Neural progenitor cell (in vitro differentiated cells): ENCODE results near the gene ITGB3. TPM values are rescaled to one million over a fixed set of nuclear protein-coding genes. Genes with fewer than 3 reads are reported as not detected.

Source experiments
- DNase-seq: peaks from one replicate; pipeline ENCODE4 v3.0.0-alpha.2; 2016; ENCODE audit warnings: low spot score
- H2AFZ ChIP-seq: fragments of 200-600 bp; sonication (generic); replicated peaks from 2 replicates; pipeline ENCODE4 v1.6.1; 2016; ENCODE audit warnings: antibody characterized with exemption
- H3F3A ChIP-seq: fragments of 200-600 bp; sonication (generic); 2 replicates; pipeline ENCODE4 v1.6.1; 2016; ENCODE audit warnings: antibody characterized with exemption, low read depth
- H3K27ac ChIP-seq: fragments of 200-600 bp; sonication (generic); 2 replicates; pipeline ENCODE4 v1.5.1; 2016; ENCODE audit warnings: mild to moderate bottlenecking
- H3K27me3 ChIP-seq: fragments of 200-600 bp; sonication (generic); 2 replicates; pipeline ENCODE4 v1.6.1; 2016; ENCODE audit warnings: mild to moderate bottlenecking, moderate library complexity
- H3K36me3 ChIP-seq: fragments of 200-600 bp; sonication (generic); 2 replicates; pipeline ENCODE4 v1.5.1; 2016
- H3K4me1 ChIP-seq: fragments of 200-600 bp; sonication (generic); 2 replicates; pipeline ENCODE4 v1.6.1; 2016; ENCODE audit warnings: mixed run types
- H3K4me2 ChIP-seq: fragments of 200-600 bp; sonication (generic); 2 replicates; pipeline ENCODE4 v1.6.1; 2016
- H3K4me3 ChIP-seq: fragments of 200-600 bp; sonication (generic); 2 replicates; pipeline ENCODE4 v1.5.1; 2016
- H3K79me2 ChIP-seq: fragments of 200-600 bp; sonication (generic); 2 replicates; pipeline ENCODE4 v1.6.1; 2016; ENCODE audit warnings: low read depth
- H3K9ac ChIP-seq: fragments of 200-600 bp; sonication (generic); 2 replicates; pipeline ENCODE4 v1.6.1; 2016
- H3K9me3 ChIP-seq: fragments of 200-600 bp; sonication (generic); 2 replicates; pipeline ENCODE4 v1.5.1; 2016; ENCODE audit warnings: low read depth
- H4K20me1 ChIP-seq: fragments of 200-600 bp; sonication (generic); 2 replicates; pipeline ENCODE4 v1.6.1; 2016; ENCODE audit warnings: low read depth
- H3K27ac Mint-ChIP-seq: 3 replicates; pipeline ENCODE4 v1.8.0; 2021; ENCODE audit warnings: mixed read lengths
- H3K27me3 Mint-ChIP-seq: 2 replicates; pipeline ENCODE4 v1.8.0; 2022; ENCODE audit warnings: low read depth, mild to moderate bottlenecking, inconsistent platforms, moderate library complexity, mixed read lengths; ENCODE audit not compliant: insufficient read depth
- H3K36me3 Mint-ChIP-seq: 3 replicates; pipeline ENCODE4 v1.8.0; 2021; ENCODE audit warnings: mixed read lengths
- H3K4me1 Mint-ChIP-seq: 3 replicates; pipeline ENCODE4 v1.8.0; 2021; ENCODE audit warnings: mixed read lengths
- H3K4me3 Mint-ChIP-seq: 3 replicates; pipeline ENCODE4 v1.8.0; 2021; ENCODE audit warnings: mild to moderate bottlenecking, moderate library complexity, mixed read lengths
- H3K9me3 Mint-ChIP-seq: 3 replicates; pipeline ENCODE4 v1.8.0; 2020; ENCODE audit warnings: mixed read lengths
- CTCF ChIP-seq: fragments of 200-600 bp; sonication (generic); IDR thresholded peaks from 2 replicates; pipeline ENCODE4 v1.5.1; 2017; ENCODE audit warnings: antibody characterized with exemption, mild to moderate bottlenecking
- small RNA-seq: library from RNA; depleted of rRNA; stranded (forward); fragments of <200 nt; gene quantifications from one replicate; pipeline ENCODE3, GENCODE V24; 2015
- total RNA-seq: library from RNA; depleted of rRNA; stranded (reverse); fragments of >200 nt; gene quantifications from 2 replicates; pipeline ENCODE4 v1.2.3, GENCODE V29; 2015; ENCODE audit warnings: low replicate concordance

ITGB3 gene
- total RNA-seq, 1 donor from 2014 or later, result 0.47 TPM

- H3K9me3 ChIP-seq, result no peaks in the 10 kb centered on the region
- H3K4me3 ChIP-seq, result no peak overlapping the region
- H3K9me3 Mint-ChIP-seq, result peaks cover 17% of the 10 kb centered on the region
- no peaks in the 10 kb centered on the region for H3K79me2 ChIP-seq
- no peaks in the 10 kb centered on the region for H3F3A ChIP-seq
- H3K4me1 Mint-ChIP-seq, result no peaks in the 10 kb centered on the region
- H4K20me1 ChIP-seq, result no peaks in the 10 kb centered on the region
- no peak overlapping the region for H3K4me3 Mint-ChIP-seq
- TF ChIP-seq CTCF, result no peak
- H3K27me3 Mint-ChIP-seq, result peaks cover under 1% of the 10 kb centered on the region
- H3K4me2 ChIP-seq, result no peak overlapping the region
- H3K4me1 ChIP-seq, result no peaks in the 10 kb centered on the region
- no peak overlapping the region for H3K27ac Mint-ChIP-seq
- H2AFZ ChIP-seq, result no peak overlapping the region
- no peaks in the 10 kb centered on the region for H3K36me3 ChIP-seq
- no peak overlapping the region for H3K27ac ChIP-seq
- H3K36me3 Mint-ChIP-seq, result peaks cover 4% of the 10 kb centered on the region
- H3K9ac ChIP-seq, result no peak overlapping the region
- no peaks in the 10 kb centered on the region for H3K27me3 ChIP-seq
- no peak for DNase-seq
Observed at GRCh38 chr17:47358652-47359051, 105.0 kb downstream of the ITGB3 start.

Small RNAs within 50 kb of the gene (small RNA-seq; reads per million reads assigned to genes)
- not detected for gene RNU7-186P

Other genes with a start within 250 kb of the ITGB3 start
- 104 and 167 TPM in 2 replicates for gene CDC27, start 64.5 kb upstream of the ITGB3 start, total RNA-seq
- gene MYL4, start 44.5 kb upstream of the ITGB3 start, total RNA-seq, result 0.37 and 0.93 TPM in 2 replicates
- gene EFCAB13, start 70.1 kb downstream of the ITGB3 start, total RNA-seq, result 1.1 and 2.7 TPM in 2 replicates